ENCODE results near the gene CDKN2B. TPM values are rescaled to one million over a fixed set of nuclear protein-coding genes. Genes with fewer than 3 reads are reported as not detected.

Gene CDKN2B
- total RNA-seq, 1 experiment from 2014 or later: 9.8 TPM

- Histone ChIP-seq H3K4me1 (ENCODE audit: control insufficient read depth in 1 of 2, insufficient read depth in 2 of 2, low read length in 2 of 2) (peaks cover 17 to 20% of the 10 kb centered on the region in 2 experiments), H3K4me2 (ENCODE audit: low read length) (no peak overlapping the region), H3K27ac (ENCODE audit: low read depth, low read length) (no peak overlapping the region), H3K9me2 (ENCODE audit: insufficient read depth) (no peaks in the 10 kb centered on the region), H3K9me3 (ENCODE audit: control insufficient read depth in 1 of 2, insufficient read depth in 1 of 2, low read depth in 1 of 2, low read length in 2 of 2) (no peaks in the 10 kb centered on the region), H3K27me3 (ENCODE audit: insufficient read depth, low read length) (no peaks in the 10 kb centered on the region), H3K4me3 (replicated peaks in 1 of 2; ENCODE audit: low read depth in 1 of 2, low read length in 2 of 2) (no peak overlapping the region), H3K36me3 (ENCODE audit: control insufficient read depth in 1 of 2, insufficient read depth in 2 of 2, low read length in 2 of 2) (no peaks in the 10 kb centered on the region), H3K79me2 (ENCODE audit: insufficient read depth, low read length) (no peaks in the 10 kb centered on the region), H4K20me1 (ENCODE audit: insufficient read depth) (no peaks in the 10 kb centered on the region), H2AFZ (ENCODE audit: low read depth, low read length, poor library complexity, severe bottlenecking) (no peak overlapping the region), H3K9ac (ENCODE audit: low read length) (no peak overlapping the region)
- no peak for DNase-seq (ENCODE audit: low read depth, low spot score)
- TF ChIP-seq YY1 (IDR thresholded peaks at IDR 0.05; ENCODE audit: extremely low read depth, insufficient replicate concordance, low read depth, low read length) (no peak), ZNF274 (IDR thresholded peaks at IDR 0.05; ENCODE audit: low read depth, low read length) (no peak), JUND (IDR thresholded peaks at IDR 0.05) (no peak), RAD21 (IDR thresholded peaks at IDR 0.05; ENCODE audit: low read depth) (no peak), CBX3 (IDR thresholded peaks at IDR 0.05; ENCODE audit: low read depth) (no peak), POLR2AphosphoS5 (IDR thresholded peaks at IDR 0.05; ENCODE audit: low read depth, low read length) (no peak), SIN3A (IDR thresholded peaks at IDR 0.05; ENCODE audit: low read depth) (no peak), CEBPB (IDR thresholded peaks at IDR 0.05; ENCODE audit: low read depth) (no peak)
- intact Hi-C loops (cut with micrococcal nuclease): no loop called here
- no TSS peak for BruUV-seq (replicated peaks)
- RAD21 ChIA-PET (ENCODE audit: low non-redundant PET in 1 of 2, low total read pairs in 2 of 2, uncharacterized antibody in 2 of 2, unreplicated experiment in 2 of 2): no interaction called here
- no peak for ATAC-seq
- POLR2A ChIA-PET: no interaction called here
- CTCF ChIA-PET: interaction anchor here (1.3 kb wide), 1 partner anchor 193 kb away, joined by 3 read pairs; no protein-coding TSS in a partner anchor
These were observed 41.8 kb upstream of the CDKN2B start for GRCh38 chr9:22050924-22051323.

GRCh38 chr9:22049411-22049810, 40.3 kb upstream of the CDKN2B start:
- H3K4me1 ChIP-seq (ENCODE audit: control insufficient read depth in 1 of 2, insufficient read depth in 2 of 2, low read length in 2 of 2): peaks cover 17 to 20% of the 10 kb centered on the region in 2 experiments
- H3K27ac ChIP-seq (ENCODE audit: low read depth, low read length): no peak overlapping the region
- H3K9me2 ChIP-seq (ENCODE audit: insufficient read depth): no peaks in the 10 kb centered on the region
- H3K4me2 ChIP-seq (ENCODE audit: low read length): no peak overlapping the region
- ChIA-PET POLR2A (no interaction called here), RAD21 (ENCODE audit: low non-redundant PET in 1 of 2, low total read pairs in 2 of 2, uncharacterized antibody in 2 of 2, unreplicated experiment in 2 of 2) (no interaction called here), CTCF (interaction anchor here (1.0 to 2.5 kb wide), 2 partner anchors 11 to 70 kb away, joined by 3 to 13 read pairs; no protein-coding TSS in a partner anchor)
- no peak overlapping the region for H2AFZ ChIP-seq (ENCODE audit: low read depth, low read length, poor library complexity, severe bottlenecking)
- H3K79me2 ChIP-seq (ENCODE audit: insufficient read depth, low read length): no peaks in the 10 kb centered on the region
- no peaks in the 10 kb centered on the region for H3K9me3 ChIP-seq (ENCODE audit: control insufficient read depth in 1 of 2, insufficient read depth in 1 of 2, low read depth in 1 of 2, low read length in 2 of 2)
- no peaks in the 10 kb centered on the region for H3K27me3 ChIP-seq (ENCODE audit: insufficient read depth, low read length)
- no peaks in the 10 kb centered on the region for H3K36me3 ChIP-seq (ENCODE audit: control insufficient read depth in 1 of 2, insufficient read depth in 2 of 2, low read length in 2 of 2)
- TF ChIP-seq ZNF274 (IDR thresholded peaks at IDR 0.05; ENCODE audit: low read depth, low read length) (no peak), RAD21 (IDR thresholded peaks at IDR 0.05; ENCODE audit: low read depth) (no peak), SP1 (IDR thresholded peaks at IDR 0.05; ENCODE audit: low read depth) (no peak), CBX3 (IDR thresholded peaks at IDR 0.05; ENCODE audit: low read depth) (no peak), TCF7L2 (IDR thresholded peaks at IDR 0.05; ENCODE audit: borderline replicate concordance, extremely low read depth, insufficient read depth, insufficient read length) (peak; percentile 57), JUND (IDR thresholded peaks at IDR 0.05) (no peak), SIN3A (IDR thresholded peaks at IDR 0.05; ENCODE audit: low read depth) (no peak), EZH2phosphoT487 (IDR thresholded peaks at IDR 0.05; ENCODE audit: borderline replicate concordance) (no peak), FOSL1 (IDR thresholded peaks at IDR 0.05; ENCODE audit: low read depth) (peak; percentile 28; the same call in 1 of the 2 replicates)
- BruUV-seq (replicated peaks): no TSS peak
- ATAC-seq (peak; percentile 34; the same call in 1 of the 2 replicates), DNase-seq (ENCODE audit: low read depth, low spot score) (no peak)
- H3K9ac ChIP-seq (ENCODE audit: low read length): no peak overlapping the region
- no peaks in the 10 kb centered on the region for H4K20me1 ChIP-seq (ENCODE audit: insufficient read depth)
- intact Hi-C loops (cut with micrococcal nuclease): no loop called here
- no peak overlapping the region for H3K4me3 ChIP-seq (replicated peaks in 1 of 2; ENCODE audit: low read depth in 1 of 2, low read length in 2 of 2)
